GM19397 (cell line): ENCODE results near the gene BRD9.
"Not testable (repeated sequence)": the region's sequence is repeated elsewhere in the genome, so short reads cannot be mapped to it uniquely, and the experiment has no call there.

Experiments
- ATAC-seq: cut with Tn5 transposase; IDR thresholded peaks from one replicate; pipeline ENCODE4 v1.9.1; 2021; ENCODE audit warnings: mild to moderate bottlenecking, moderate library complexity; ENCODE audit not compliant: unreplicated experiment

Gene BRD9

DNA sequence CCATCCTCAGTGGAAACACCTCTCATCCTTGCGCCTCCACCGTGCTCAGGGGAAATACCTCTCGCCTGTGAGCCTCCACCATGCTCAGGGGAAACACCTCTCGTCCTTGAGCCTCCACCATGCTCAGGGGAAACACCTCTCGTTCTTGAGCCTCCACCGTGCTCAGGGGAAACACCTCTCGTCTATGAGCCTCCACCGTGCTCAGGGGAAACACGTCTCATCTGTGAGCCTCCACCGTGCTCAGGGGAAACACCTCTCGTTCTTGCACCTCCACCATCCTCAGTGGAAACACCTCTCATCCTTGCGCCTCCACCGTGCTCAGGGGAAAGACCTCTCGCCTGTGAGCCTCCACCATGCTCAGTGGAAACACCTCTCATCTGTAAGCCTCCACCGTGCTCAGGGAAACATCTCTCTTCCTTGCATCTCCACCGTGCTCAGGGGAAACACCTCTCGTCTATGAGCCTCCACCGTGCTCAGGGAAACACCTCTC lies 46.0 kb downstream of the BRD9 start:
- ATAC-seq, result not testable (repeated sequence)

DNA sequence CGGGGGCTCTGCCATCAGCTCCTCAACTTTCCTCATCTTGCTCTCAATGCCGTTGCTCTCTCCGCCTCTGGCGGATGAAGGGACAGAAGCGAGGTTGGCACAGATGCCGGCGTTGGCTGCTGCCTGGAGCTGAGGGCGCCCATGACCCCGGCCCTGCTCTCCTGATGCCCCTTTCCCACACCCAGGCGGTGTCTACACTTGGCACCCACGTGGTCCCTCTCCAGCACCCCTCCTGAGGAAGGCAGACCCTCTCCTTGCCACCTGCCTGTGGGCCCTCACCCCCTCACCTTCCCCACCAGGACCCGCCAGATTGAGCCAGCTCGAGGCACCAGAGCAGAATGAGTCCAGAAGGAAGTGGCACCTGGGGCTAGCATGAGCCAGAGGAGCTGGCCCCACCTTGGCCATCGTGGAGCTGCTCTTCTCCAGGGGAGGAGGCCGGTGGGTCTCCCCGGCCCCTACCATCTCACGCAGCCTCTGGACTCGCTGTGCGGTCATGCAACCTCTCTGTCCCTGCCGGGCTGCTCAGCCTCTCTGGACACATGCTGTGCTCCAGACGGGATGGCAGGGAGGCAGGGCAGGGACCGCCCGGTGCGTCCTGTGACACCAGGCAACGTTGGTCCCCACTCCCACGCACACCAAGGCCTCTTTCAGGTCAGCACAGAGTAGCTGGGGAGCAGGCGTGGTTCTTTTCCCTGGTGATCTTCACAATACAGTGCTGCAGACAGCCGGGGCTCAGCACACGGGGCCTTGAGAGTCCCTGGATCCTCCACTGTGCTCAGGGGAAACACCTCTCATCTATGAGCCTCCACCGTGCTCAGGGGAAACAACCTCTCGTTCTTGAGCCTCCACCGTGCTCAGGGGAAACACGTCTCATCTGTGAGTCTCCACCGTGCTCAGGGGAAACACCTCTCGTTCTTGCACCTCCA lies 46.7 kb downstream of the BRD9 start:
- not testable (repeated sequence) for ATAC-seq

DNA sequence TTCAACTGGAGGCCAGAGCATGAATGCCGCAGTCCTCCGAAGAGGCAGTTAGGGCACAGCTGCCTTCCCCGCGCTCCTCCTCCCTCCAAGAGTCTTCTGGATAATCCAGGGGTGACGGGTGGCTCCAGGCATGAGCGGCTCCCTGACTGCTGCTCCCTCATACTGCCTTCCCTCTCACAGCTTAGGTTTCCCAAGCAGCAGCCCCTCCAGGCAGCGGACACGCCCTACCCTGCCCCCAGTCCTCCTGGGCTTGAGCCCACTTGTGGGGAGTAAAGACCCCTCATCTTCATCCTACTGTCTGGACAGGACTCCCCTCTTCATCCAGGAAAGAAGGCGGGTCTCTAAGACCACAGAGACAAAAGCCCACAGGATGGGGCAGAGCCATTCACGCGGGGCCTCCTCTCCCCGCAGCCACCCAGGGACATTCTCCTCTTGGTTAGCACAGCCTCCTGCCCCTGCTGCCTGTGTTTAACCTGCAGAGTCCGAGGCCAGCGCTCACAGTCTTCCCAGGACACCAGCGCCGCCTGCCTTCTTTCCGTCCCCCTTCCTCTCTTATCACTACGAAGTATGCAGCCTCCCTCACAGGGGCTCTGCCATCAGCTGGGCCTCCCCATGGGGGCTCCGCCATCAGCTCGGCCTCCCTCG lies 47.4 kb downstream of the BRD9 start:
- not testable (repeated sequence) for ATAC-seq

DNA sequence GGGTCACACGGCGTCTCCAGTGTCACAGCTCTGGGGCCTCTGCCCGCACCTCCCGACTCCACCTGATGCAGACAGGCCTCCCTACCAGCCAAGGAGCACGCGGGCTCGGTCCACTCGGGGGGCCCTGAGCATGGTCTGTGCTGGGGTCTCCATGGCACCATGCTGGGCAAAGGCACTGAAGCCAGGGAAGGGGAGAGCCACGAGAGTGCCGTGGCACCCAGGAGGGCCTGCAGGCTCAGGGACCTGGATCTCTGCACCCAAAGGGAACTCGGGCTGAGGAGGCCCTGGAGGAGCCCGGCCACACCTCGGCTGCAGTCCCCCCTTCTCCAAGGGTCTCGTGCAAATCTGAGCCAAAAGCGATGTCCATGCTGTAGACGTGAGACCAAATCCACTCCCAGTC lies 48.2 kb downstream of the BRD9 start:
- not testable (repeated sequence) for ATAC-seq

DNA sequence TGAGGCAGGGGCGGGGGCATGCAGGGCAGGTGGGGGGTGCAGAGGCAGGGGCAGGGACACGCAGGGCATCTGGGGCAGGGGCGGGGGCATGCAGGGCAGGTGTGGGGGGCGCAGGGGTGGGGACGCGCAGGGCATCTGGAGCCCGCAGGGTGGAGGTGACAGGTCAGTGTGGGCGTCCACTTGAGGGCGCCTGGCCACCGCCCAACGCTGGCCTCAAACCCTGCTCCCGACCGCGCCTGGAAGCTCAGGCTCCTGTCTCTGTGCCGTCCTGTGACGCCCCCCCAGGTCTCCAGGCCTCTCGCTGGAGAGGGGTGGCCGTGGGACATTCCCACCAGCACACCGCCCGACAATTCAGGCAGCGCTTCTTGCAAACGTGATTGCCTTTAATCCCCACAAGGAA lies 48.7 kb downstream of the BRD9 start:
- not testable (repeated sequence) for ATAC-seq

DNA sequence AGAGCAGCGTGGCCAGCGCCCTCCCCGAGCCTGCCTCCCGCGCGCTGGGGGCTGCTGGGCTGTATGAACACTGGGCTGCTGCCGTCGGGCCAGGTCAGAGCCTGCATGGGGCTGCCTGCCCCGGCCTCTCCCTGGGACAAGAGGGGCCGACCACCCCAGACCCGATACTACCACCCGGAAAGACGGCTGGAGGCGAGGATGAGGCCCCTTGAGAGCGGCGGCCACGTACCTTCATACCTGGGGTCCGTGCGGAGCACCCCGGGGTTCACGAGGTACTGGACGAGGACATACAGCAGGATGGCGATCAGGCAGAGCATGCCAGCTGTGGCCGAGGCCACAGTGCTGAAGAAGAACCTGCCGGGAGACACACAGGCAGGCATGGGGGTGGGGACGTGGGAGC lies 49.2 kb downstream of the BRD9 start:
- not testable (repeated sequence) for ATAC-seq

DNA sequence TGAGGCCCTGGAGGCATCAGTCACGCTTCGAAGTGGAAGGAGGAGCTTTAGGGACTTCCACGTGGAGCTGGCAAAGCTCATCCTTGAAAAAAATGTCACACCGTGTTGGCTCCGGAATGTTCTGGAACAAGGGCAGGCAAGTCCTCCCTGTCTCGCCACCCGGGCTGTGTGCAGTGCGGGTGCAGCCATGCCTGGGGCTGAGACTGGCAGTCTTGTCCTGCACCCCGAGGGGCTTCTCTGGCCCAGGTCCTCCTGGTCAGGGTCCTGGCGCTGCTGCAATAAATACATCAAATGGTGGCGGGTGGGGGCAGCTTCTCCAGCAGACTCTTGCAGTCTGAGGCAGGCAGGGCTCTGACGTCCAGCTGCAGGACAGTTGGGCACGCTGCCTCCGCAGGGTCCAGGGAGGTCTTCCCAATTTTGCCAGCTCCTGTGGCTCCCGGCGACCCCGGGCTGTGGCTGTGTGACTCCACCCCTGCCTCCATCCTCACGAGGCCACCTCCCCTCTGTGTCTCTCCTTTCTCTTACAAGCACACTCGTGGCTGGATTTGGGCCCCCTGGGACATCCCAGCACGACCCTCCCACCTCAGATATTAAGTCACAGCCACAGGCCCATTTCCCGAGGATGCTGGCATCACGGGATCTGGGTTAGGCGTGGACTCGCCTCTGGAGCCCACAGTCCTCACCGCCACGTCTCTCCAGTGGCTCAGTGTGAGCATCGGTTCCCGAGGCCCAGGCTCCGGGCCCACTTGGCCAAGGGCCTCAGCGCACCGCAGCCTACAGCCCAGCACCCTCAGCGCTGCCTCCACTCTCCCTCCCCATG lies 50.0 kb downstream of the BRD9 start:
- ATAC-seq, result not testable (repeated sequence)

DNA sequence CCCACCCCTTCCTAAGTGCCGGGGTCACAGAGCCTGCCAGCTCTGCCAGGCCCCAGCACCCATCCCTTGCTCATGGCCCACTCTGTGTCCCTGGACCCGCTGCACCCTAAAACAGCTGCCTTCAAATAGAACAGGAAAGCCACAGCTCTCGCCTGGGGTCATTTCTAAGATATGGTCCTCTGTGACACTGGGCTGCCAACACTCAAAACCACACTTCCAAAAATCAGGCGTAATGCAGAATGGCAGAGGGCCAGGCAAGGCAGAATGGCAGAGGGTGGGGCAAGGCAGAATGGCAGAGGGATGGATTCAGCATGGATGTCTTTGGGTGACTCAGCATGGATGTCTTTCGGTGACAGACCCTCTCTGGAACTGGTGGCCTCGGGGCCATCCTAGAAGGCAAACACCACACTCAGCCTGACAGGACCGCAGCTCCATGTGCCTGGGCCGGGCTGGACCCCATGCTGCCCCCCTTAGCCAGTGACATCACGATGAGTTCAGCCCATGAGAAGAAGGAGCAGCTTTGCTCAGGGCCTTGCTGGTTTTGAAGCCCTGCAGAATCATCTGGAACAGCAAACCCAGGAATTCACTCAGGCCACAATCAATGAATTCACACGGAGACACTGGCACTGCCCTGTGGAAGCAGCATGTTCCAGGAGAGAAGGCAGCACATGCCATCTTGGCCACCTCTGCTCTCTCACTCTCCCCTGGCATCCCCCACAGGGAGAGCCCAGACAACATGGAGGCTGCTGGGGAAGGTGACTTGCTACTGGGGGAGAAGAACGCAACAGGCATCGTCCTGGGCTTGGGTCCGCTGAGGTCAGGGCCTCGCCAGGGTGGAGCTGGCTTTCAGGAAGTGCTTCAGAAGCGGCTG lies 50.8 kb downstream of the BRD9 start:
- not testable (repeated sequence) for ATAC-seq

DNA sequence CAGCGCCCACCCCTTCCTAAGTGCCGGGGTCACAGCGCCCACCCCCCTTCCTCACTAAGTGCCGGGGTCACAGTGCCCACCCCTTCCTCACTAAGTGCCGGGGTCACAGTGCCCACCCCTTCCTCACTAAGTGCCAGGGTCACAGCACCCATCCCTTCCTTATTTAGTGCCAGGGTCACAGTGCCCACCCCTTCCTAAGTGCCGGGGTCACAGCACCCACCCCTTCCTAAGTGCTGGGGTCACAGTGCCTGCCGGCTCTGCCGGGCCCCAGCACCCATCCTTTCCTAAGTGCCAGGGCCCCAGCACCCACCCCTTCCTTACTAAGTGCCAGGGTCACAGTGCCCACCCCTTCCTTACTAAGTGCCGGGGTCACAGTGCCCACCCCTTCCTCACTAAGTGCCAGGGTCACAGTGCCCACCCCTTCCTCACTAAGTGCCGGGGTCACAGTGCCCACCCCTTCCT lies 51.6 kb downstream of the BRD9 start:
- not testable (repeated sequence) for ATAC-seq

DNA sequence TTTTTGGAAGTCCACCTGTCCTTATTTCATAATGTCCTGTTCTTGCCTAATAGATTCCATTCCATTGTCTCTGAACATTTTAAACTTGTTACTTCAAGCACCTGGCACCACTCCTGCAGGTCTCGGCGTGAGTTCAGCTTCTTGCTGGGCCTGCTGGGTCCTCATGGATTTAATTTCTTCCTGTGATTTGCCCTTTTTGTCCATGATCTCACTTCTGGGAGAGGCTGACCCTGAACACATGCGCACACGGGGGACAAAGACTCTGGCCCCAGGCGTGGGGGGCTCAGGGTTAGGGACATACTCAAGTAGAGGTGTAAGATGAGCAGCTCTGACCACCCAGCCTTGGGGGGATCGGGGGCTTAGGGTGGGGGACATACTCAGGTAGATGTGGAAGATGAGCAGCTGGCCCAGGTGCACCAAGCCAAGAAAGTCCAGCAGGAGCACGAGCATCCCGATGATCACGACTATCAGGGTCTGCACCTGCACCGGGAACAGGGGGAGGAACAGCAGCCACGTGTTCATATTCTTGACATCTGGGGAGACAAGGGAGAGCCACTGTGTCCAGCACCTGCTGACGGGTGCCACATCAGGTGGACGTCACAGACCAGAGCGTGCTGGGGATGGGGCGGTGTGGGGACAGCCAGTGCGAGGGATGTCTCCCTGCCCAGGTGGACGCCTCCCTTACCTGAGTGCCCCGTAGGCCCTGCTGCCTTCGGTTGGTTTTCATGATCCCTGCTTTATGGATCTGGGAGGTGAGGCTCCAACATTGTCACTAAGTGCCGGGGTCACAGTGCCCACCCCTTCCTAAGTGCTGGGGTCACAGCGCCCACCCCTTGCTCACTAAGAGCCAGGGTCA lies 52.3 kb downstream of the BRD9 start:
- ATAC-seq, result not testable (repeated sequence)

DNA sequence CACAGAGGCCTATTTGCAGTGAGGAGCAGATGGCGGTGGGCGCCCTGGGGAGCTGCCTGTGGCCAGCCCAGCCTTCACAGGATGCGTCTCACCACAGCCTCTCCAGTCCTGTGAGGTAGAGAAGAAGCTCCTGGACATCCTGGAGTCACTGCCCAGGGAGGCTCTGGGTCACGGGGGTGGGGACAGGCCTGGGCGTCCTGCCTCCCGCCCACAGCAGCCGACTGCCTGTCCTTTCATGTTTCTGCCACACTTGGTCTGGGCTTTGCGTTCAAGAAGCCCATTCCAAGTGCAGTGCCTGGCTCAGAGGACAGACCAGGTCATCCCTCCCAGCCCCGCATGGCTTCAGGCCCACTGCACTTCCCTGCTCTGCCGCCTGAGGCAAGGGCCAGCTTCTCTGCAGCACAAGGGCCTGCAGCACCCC lies 54.2 kb downstream of the BRD9 start:
- not testable (repeated sequence) for ATAC-seq

DNA sequence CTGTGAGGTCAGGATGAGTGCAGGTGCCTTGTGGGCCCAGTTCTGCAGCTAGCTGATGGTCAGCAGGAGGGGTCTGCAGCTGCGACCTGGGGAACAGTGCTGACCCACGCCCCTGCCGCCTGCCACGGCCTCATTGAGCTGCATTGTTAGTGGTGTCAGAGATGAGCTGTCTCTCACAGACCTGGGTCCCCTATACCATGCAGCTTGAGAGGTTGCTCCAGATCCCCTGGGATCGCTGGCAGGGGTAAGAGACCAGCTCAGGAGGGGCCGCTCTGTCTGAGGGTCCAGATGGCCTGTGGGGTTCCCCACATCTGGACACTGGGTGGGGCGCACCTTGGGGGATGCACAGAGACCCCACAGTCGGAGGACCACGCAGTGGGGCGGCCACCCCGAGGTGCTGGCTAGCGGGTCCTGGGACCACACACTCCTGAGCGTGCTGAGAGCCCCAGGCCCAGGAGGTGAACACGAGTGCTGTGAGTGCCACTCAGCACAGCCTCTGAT lies 54.9 kb downstream of the BRD9 start:
- ATAC-seq, result not testable (repeated sequence)

DNA sequence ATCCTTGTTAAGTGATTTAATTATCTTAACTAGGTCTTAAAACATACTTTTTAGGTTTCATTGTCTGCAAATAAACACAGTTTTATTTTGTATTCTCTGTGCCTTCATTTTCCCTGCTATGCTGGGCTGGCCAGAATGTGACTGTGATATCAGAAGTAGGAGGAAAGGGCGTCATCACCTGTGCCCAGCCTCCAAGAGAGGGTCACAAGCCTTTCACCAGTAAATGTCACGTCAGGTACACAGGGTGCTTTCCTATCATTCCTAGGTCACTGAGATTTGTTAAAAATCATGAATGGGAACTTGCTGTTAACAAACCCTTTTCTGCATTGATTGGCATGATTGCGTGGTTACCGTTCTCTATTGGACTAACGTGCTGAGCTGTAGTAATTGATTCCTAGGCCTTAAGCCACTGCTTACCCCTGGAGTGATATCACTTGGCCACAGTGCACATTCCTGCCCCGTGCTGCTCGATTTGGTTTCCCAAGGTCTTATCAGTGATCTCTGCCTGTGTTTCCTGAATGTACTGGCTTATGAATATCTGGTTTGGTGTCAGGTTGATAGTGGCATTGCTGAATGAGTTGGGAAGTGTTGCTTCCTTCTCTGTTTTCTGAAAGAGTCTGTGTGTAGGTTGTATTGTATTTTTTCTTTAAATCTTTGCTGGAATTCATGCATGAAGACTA lies 56.5 kb downstream of the BRD9 start:
- not testable (repeated sequence) for ATAC-seq

DNA sequence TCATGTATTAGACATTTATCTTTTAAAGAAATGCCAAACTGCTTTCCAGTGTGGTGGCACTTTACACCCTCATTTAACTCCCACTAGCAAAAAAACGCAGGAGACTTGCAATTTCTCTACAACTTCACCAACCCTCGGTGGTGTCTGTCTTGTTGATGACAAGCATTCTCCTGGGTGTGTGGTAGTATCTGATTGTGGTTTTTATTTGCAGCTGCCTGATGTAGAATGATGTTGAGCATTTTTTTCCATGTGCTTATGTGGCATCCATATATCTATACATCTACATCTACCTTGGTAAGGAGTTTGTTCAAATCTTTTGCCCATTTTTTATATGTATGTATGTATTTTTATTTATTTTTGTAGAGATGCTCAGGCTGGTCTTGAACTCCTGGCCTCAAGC lies 58.6 kb downstream of the BRD9 start:
- not testable (repeated sequence) for ATAC-seq

DNA sequence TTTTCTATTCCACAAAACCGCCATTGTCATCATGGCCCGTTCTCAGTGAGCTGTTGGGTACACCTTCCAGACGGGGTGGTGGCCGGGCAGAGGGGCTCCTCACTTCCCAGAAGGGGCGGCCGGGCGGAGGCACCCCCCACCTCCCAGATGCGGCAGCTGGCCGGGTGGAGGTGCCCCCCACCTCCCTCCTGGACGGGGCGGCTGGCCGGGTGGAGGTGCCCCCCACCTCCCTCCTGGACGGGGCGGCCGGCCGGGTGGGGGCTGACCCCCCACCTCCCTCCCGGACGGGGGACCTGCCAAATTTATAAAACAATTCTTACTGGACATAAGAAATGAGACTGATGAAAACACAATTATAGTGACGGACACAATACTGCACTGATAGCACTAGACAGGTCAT lies 64.4 kb downstream of the BRD9 start:
- not testable (repeated sequence) for ATAC-seq

DNA sequence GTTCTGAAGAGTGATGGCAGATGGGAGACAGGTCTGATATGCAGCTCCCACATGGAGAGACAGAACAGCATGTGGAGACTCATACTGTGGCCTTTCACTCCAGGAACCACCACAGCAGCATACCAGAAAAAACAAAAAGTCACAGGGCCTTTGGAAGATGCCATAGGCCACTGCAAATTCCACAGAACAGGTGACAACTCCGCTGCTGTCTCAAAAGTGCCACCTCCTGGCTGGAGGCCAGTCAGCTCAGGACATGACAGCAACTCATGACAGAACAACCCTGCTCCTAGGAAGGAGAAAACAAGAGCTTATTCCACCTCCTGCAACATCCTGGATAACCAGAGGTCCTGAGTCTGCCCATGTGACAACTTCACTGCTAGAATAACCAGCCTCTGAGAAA lies 67.1 kb downstream of the BRD9 start:
- not testable (repeated sequence) for ATAC-seq

DNA sequence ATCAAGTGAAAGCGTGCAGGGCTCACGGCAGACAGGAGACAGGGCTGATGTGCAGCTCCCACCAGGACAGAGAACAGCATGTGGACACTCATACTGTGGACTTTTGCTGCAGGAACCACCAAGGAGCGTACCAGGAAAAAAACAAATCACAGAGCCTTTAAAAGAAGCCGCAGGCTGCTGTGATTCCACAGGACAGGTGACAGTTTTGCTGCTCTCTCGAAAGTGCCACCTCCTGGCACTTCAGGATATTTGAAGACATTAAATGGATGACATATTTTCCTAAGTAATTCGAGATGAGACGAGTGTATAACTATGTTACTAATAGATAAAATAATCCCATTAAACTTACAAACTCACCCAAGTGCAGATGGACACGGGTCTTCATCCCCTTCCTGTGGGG lies 71.1 kb downstream of the BRD9 start:
- no peak for ATAC-seq

DNA sequence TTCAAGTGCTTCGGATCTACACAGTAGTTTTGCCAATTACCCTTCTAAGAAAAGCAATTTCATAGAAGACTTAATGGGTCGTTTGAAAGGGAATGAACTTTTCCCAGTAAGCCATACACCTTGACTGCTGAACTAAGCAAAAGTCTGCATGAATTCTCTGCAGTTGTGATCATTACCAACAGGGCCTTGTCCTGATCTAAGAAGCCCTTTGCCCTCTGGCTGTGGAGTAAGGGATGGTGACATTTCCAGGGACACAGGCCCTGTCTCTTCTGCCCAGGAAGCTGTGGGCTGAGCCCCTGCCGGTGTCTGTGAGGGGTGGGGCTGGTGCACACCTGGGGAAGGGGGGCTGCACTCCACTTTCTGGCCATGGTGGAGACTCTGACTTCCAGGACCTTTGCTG lies 72.4 kb downstream of the BRD9 start:
- ATAC-seq, result no peak
